Loucy (cell line): ENCODE results near the gene MRPS24.

Source experiments
- H2AFZ ChIP-seq: fragments of 200-600 bp; sonication (generic); 2 replicates; pipeline ENCODE4 v1.6.0; 2016; ENCODE audit warnings: antibody characterized with exemption, mild to moderate bottlenecking, low read length, moderate library complexity
- H3F3A ChIP-seq: fragments of 200-600 bp; 2 replicates; pipeline ENCODE4 v1.6.0; 2016; ENCODE audit warnings: antibody characterized with exemption, low read depth, mild to moderate bottlenecking
- H3K27me3 ChIP-seq: fragments of 200-600 bp; sonication (generic); 2 replicates; pipeline ENCODE4 v1.6.1; 2014; ENCODE audit warnings: low read length, mild to moderate bottlenecking; ENCODE audit not compliant: insufficient read depth, poor library complexity, severe bottlenecking
- H3K36me3 ChIP-seq: fragments of 200-600 bp; sonication (generic); 2 replicates; pipeline ENCODE4 v1.6.1; 2016; ENCODE audit warnings: low read length; ENCODE audit not compliant: insufficient read depth
- H3K4me1 ChIP-seq: fragments of 200-600 bp; sonication (generic); 2 replicates; pipeline ENCODE4 v1.5.1; 2014; ENCODE audit warnings: low read length, mild to moderate bottlenecking; ENCODE audit not compliant: insufficient read depth, poor library complexity, severe bottlenecking
- H3K4me2 ChIP-seq: fragments of 200-600 bp; sonication (generic); 2 replicates; pipeline ENCODE4 v1.6.0; 2014; ENCODE audit warnings: antibody characterized with exemption, low read length, low read depth, mild to moderate bottlenecking; ENCODE audit not compliant: poor library complexity, severe bottlenecking
- H3K4me3 ChIP-seq: fragments of 200-600 bp; sonication (generic); 2 replicates; pipeline ENCODE4 v1.5.1; 2014; ENCODE audit warnings: low read length, mild to moderate bottlenecking, mixed read lengths; ENCODE audit not compliant: poor library complexity, severe bottlenecking
- H3K79me2 ChIP-seq: fragments of 200-600 bp; sonication (generic); 2 replicates; pipeline ENCODE4 v1.6.1; 2014; ENCODE audit warnings: low read length; ENCODE audit not compliant: insufficient read depth
- H3K9ac ChIP-seq: fragments of 200-600 bp; sonication (generic); 2 replicates; pipeline ENCODE4 v1.6.0; 2014; ENCODE audit warnings: mild to moderate bottlenecking, low read depth, low read length, moderate library complexity; ENCODE audit not compliant: poor library complexity, severe bottlenecking
- H3K9me2 ChIP-seq: fragments of 200-600 bp; sonication (generic); replicated peaks from 2 replicates; pipeline ENCODE4 v1.6.1; 2016; ENCODE audit warnings: low read depth, low read length, mixed read lengths
- H3K9me3 ChIP-seq: fragments of 200-600 bp; sonication (generic); 2 replicates; pipeline ENCODE4 v1.6.1; 2014; ENCODE audit warnings: mild to moderate bottlenecking, antibody characterized with exemption, low read length, low read depth; ENCODE audit not compliant: insufficient read depth
- H4K20me1 ChIP-seq: fragments of 200-600 bp; sonication (generic); 2 replicates; pipeline ENCODE4 v1.6.0; 2014; ENCODE audit warnings: antibody characterized with exemption, low read length, mild to moderate bottlenecking; ENCODE audit not compliant: insufficient read depth, poor library complexity, severe bottlenecking
- CTCF ChIP-seq: fragments of 200-600 bp; sonication (generic); conservative IDR thresholded peaks from 2 replicates; pipeline ENCODE4 v1.5.1; 2014; ENCODE audit warnings: mild to moderate bottlenecking, antibody characterized with exemption, low read length
- EZH2phosphoT487 ChIP-seq: fragments of 200-600 bp; IDR thresholded peaks from 2 replicates; pipeline ENCODE4 v1.6.1; 2018; ENCODE audit warnings: antibody characterized with exemption, mild to moderate bottlenecking, moderate library complexity, borderline replicate concordance

The MRPS24 gene

GRCh38 chr7:43850348-43851116 is 18.8 kb downstream of the MRPS24 start:
- Histone ChIP-seq H3K4me2 (peak overlapping the region; percentile 9), H3K9me3 (no peaks in the 10 kb centered on the region), H3K4me1 (peaks cover 9% of the 10 kb centered on the region), H3K27me3 (peaks cover 29% of the 10 kb centered on the region), H3K9ac (no peak overlapping the region), H3K9me2 (no peaks in the 10 kb centered on the region), H3F3A (no peaks in the 10 kb centered on the region), H3K79me2 (no peaks in the 10 kb centered on the region), H3K4me3 (no peak overlapping the region), H2AFZ (no peak overlapping the region), H4K20me1 (no peaks in the 10 kb centered on the region), H3K36me3 (no peaks in the 10 kb centered on the region)
- TF ChIP-seq CTCF (no peak), EZH2phosphoT487 (no peak)

- H3K27me3 ChIP-seq, result peaks cover 29% of the 10 kb centered on the region
- H3K4me2 ChIP-seq, result no peak overlapping the region
- H3K9me2 ChIP-seq, result no peaks in the 10 kb centered on the region
- H4K20me1 ChIP-seq, result no peaks in the 10 kb centered on the region
- H3K9ac ChIP-seq, result no peak overlapping the region
- H3K36me3 ChIP-seq, result no peaks in the 10 kb centered on the region
- no peaks in the 10 kb centered on the region for H3F3A ChIP-seq
- H2AFZ ChIP-seq, result no peak overlapping the region
- peaks cover 9% of the 10 kb centered on the region for H3K4me1 ChIP-seq
- no peak overlapping the region for H3K4me3 ChIP-seq
- no peaks in the 10 kb centered on the region for H3K9me3 ChIP-seq
- no peaks in the 10 kb centered on the region for H3K79me2 ChIP-seq
- TF ChIP-seq EZH2phosphoT487, result no peak
Measured at GRCh38 chr7:43849047-43849446, 20.3 kb downstream of the MRPS24 start.

GRCh38 chr7:43847496-43847895 is 21.8 kb downstream of the MRPS24 start:
- H3K9me3 ChIP-seq, result no peaks in the 10 kb centered on the region
- H3F3A ChIP-seq, result no peaks in the 10 kb centered on the region
- no peaks in the 10 kb centered on the region for H3K9me2 ChIP-seq
- no peak for TF ChIP-seq EZH2phosphoT487
- no peak for TF ChIP-seq CTCF
- H3K4me1 ChIP-seq, result peaks cover 9% of the 10 kb centered on the region
- no peak overlapping the region for H2AFZ ChIP-seq
- H3K36me3 ChIP-seq, result no peaks in the 10 kb centered on the region
- H3K79me2 ChIP-seq, result no peaks in the 10 kb centered on the region
- H3K4me3 ChIP-seq, result no peak overlapping the region
- no peak overlapping the region for H3K4me2 ChIP-seq
- H4K20me1 ChIP-seq, result no peaks in the 10 kb centered on the region
- no peak overlapping the region for H3K9ac ChIP-seq
- H3K27me3 ChIP-seq, result peaks cover 25% of the 10 kb centered on the region

GRCh38 chr7:43844662-43845061 is 24.7 kb downstream of the MRPS24 start:
- Histone ChIP-seq H3K79me2 (no peaks in the 10 kb centered on the region), H3K9me3 (no peaks in the 10 kb centered on the region), H2AFZ (no peak overlapping the region), H3K9me2 (no peaks in the 10 kb centered on the region), H3K36me3 (no peaks in the 10 kb centered on the region), H3F3A (no peaks in the 10 kb centered on the region), H3K4me3 (no peak overlapping the region), H3K4me2 (no peak overlapping the region), H3K4me1 (no peaks in the 10 kb centered on the region), H3K27me3 (peaks cover 7% of the 10 kb centered on the region), H4K20me1 (no peaks in the 10 kb centered on the region), H3K9ac (no peak overlapping the region)
- no peak for TF ChIP-seq CTCF
- TF ChIP-seq EZH2phosphoT487, result no peak
